WTC11 (cell line): ENCODE results near the gene NUP214. TPM values are rescaled to one million over a fixed set of nuclear protein-coding genes. Genes with fewer than 3 reads are reported as not detected.

Source experiments
- ATAC-seq: fragments of 200-7000 bp; cut with Tn5 transposase; 2 replicates; pipeline ENCODE4 v1.10.0; 2021; ENCODE audit warnings: mild to moderate bottlenecking, moderate library complexity
- CTCF ChIA-PET: fragments of 300-600 bp; sonication (Branson Sonifier 250); formaldehyde crosslinking; loops from one replicate; lab custom pipeline; 2021; ENCODE audit warnings: antibody characterized with exemption; lab: Charles Lee
- POLR2A ChIA-PET: fragments of 350-600 bp; sonication (Branson Sonifier 250); formaldehyde crosslinking; loops from one replicate; lab custom pipeline; 2021; ENCODE audit warnings: antibody characterized with exemption; lab: Charles Lee
- DNase-seq: peaks from one replicate; pipeline ENCODE4 v3.0.0; 2021; ENCODE audit warnings: low spot score
- H3K27ac Mint-ChIP-seq: 2 replicates; pipeline ENCODE4 v1.8.0; 2021; ENCODE audit warnings: mixed read lengths
- H3K27me3 Mint-ChIP-seq: 2 replicates; pipeline ENCODE4 v1.8.0; 2021; ENCODE audit warnings: low read depth, mild to moderate bottlenecking, moderate library complexity, mixed read lengths
- H3K36me3 Mint-ChIP-seq: 2 replicates; pipeline ENCODE4 v1.8.0; 2021; ENCODE audit warnings: mixed read lengths
- H3K4me1 Mint-ChIP-seq: 2 replicates; pipeline ENCODE4 v1.8.0; 2022; ENCODE audit warnings: mixed read lengths
- H3K4me3 Mint-ChIP-seq: 2 replicates; pipeline ENCODE4 v1.8.0; 2021; ENCODE audit warnings: mild to moderate bottlenecking, moderate library complexity, mixed read lengths
- H3K9me3 Mint-ChIP-seq: 2 replicates; pipeline ENCODE4 v1.8.0; 2021; ENCODE audit warnings: mixed read lengths
- CBFB ChIP-seq: sonication (generic); formaldehyde crosslinking; IDR thresholded peaks from 2 replicates; pipeline ENCODE4 v1.8.1; 2022; ENCODE audit warnings: mild to moderate bottlenecking, low read depth, missing genetic modification reagents
- CREM ChIP-seq: sonication (generic); formaldehyde crosslinking; IDR thresholded peaks from 2 replicates; pipeline ENCODE4 v1.8.1; 2022; ENCODE audit warnings: mild to moderate bottlenecking, missing genetic modification reagents, moderate library complexity
- KAT7 ChIP-seq: sonication (generic); formaldehyde crosslinking; IDR thresholded peaks from 2 replicates; pipeline ENCODE4 v1.8.1; 2023; ENCODE audit warnings: missing genetic modification reagents, mild to moderate bottlenecking, borderline replicate concordance
- MYBL2 ChIP-seq: sonication (generic); formaldehyde crosslinking; IDR thresholded peaks from 2 replicates; pipeline ENCODE4 v1.8.1; 2023; ENCODE audit warnings: mild to moderate bottlenecking, moderate library complexity, missing genetic modification reagents
- NFE2L1 ChIP-seq: sonication (generic); formaldehyde crosslinking; IDR thresholded peaks from 2 replicates; pipeline ENCODE4 v1.8.1; 2023; ENCODE audit warnings: missing genetic modification reagents
- RORB ChIP-seq: fragments of 250-450 bp; sonication (Bioruptor Pico); IDR thresholded peaks from 2 replicates; pipeline ENCODE4 v1.9.0; 2021; ENCODE audit warnings: mild to moderate bottlenecking
- SMAD4 ChIP-seq: sonication (generic); formaldehyde crosslinking; IDR thresholded peaks from 2 replicates; pipeline ENCODE4 v1.8.0; 2022; ENCODE audit warnings: mild to moderate bottlenecking, missing genetic modification reagents
- SOX15 ChIP-seq: fragments of 250-450 bp; sonication (Bioruptor Pico); IDR thresholded peaks from 2 replicates; pipeline ENCODE4 v1.9.0; 2021; ENCODE audit warnings: mild to moderate bottlenecking
- SP1 ChIP-seq: sonication (generic); formaldehyde crosslinking; conservative IDR thresholded peaks from 2 replicates; pipeline ENCODE4 v1.8.1; 2022; ENCODE audit warnings: missing genetic modification reagents
- TEAD1 ChIP-seq: sonication (generic); formaldehyde crosslinking; IDR thresholded peaks from 2 replicates; pipeline ENCODE4 v1.8.0; 2022; ENCODE audit warnings: mild to moderate bottlenecking, missing genetic modification reagents
- TP53 ChIP-seq: sonication (generic); formaldehyde crosslinking; IDR thresholded peaks from 2 replicates; pipeline ENCODE4 v1.8.1; 2023; ENCODE audit warnings: mild to moderate bottlenecking, missing genetic modification reagents
- ZNF138 ChIP-seq: sonication (generic); formaldehyde crosslinking; conservative IDR thresholded peaks from 2 replicates; pipeline ENCODE4 v1.8.1; 2022; ENCODE audit warnings: mild to moderate bottlenecking, moderate library complexity, missing genetic modification reagents
- ZNF219 ChIP-seq: sonication (generic); formaldehyde crosslinking; IDR thresholded peaks from 2 replicates; pipeline ENCODE4 v1.8.0; 2023; ENCODE audit warnings: missing genetic modification reagents, mild to moderate bottlenecking, borderline replicate concordance
- ZNF232 ChIP-seq: sonication (generic); formaldehyde crosslinking; IDR thresholded peaks from 2 replicates; pipeline ENCODE4 v1.8.0; 2022; ENCODE audit warnings: mild to moderate bottlenecking, missing genetic modification reagents
- total RNA-seq: library from RNA; stranded (reverse); gene quantifications from 3 replicates; pipeline ENCODE4 v1.2.3, GENCODE V29; 2021
- TF ChIP-seq, protein P1 (sequence below): sonication (generic); formaldehyde crosslinking; IDR thresholded peaks from 2 replicates; pipeline ENCODE4 v1.8.1; 2023; ENCODE audit warnings: mild to moderate bottlenecking, missing genetic modification reagents, borderline replicate concordance
- TF ChIP-seq, protein P2 (sequence below): sonication (generic); formaldehyde crosslinking; IDR thresholded peaks from 2 replicates; pipeline ENCODE4 v1.8.0; 2023; ENCODE audit warnings: missing genetic modification reagents
- TF ChIP-seq, protein P3 (sequence below): sonication (generic); formaldehyde crosslinking; conservative IDR thresholded peaks from 2 replicates; pipeline ENCODE4 v1.8.1; 2022; ENCODE audit warnings: mild to moderate bottlenecking, missing genetic modification reagents
- TF ChIP-seq, protein P4 (sequence below): fragments of 250-450 bp; sonication (Bioruptor Pico); IDR thresholded peaks from 2 replicates; pipeline ENCODE4 v1.9.0; 2021; ENCODE audit warnings: moderate library complexity, mild to moderate bottlenecking, inconsistent platforms, borderline replicate concordance

The NUP214 gene
- total RNA-seq, 1 experiment from 2014 or later = 41.8 TPM

DNA sequence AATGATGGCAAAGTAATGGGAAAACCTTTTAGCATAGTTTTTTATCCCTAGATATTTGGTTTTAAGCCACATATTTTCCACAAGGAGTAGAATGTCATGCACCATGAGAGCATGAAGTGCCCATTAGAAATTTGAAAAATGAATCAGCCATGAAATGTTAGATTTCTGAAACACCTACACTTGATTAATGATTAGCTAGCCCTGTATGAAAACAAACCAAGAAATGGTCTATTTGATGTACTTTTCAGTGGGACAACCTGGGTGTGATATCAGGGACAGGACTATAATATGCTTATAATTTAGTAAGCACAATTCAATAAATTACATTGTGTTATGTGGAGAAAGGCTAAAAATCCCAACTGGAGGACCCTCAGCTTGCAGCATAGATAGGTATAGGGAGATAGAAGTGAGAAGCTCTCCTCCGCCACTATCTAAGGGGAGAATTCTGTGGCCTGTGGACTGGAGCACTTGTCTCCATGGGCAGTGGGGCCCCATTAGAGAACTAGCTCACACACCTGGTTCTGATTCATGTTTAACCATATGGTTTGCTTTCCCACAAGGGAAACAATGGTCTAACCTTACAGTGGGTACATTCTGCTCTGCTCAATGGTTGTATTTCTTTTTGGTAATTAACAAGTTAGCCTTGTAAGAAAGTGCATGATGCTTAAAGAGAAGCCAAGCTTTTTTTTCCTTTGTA lies 35.2 kb downstream of the NUP214 start:
- peaks cover 37% of the 10 kb centered on the region for H3K36me3 Mint-ChIP-seq
- DNase-seq = no peak
- H3K27ac Mint-ChIP-seq = no peak overlapping the region
- no peaks in the 10 kb centered on the region for H3K9me3 Mint-ChIP-seq
- ATAC-seq = no peak
- TF ChIP-seq NFE2L1 (CRISPR knock-in tag) (no peak), TP53 (CRISPR knock-in tag) (no peak), ZNF138 (CRISPR knock-in tag) (no peak), RORB (CRISPR knock-in tag) (no peak), CBFB (CRISPR knock-in tag) (no peak), CREM (no peak), SP1 (CRISPR knock-in tag) (no peak)
- TF ChIP-seq, protein P1, sequence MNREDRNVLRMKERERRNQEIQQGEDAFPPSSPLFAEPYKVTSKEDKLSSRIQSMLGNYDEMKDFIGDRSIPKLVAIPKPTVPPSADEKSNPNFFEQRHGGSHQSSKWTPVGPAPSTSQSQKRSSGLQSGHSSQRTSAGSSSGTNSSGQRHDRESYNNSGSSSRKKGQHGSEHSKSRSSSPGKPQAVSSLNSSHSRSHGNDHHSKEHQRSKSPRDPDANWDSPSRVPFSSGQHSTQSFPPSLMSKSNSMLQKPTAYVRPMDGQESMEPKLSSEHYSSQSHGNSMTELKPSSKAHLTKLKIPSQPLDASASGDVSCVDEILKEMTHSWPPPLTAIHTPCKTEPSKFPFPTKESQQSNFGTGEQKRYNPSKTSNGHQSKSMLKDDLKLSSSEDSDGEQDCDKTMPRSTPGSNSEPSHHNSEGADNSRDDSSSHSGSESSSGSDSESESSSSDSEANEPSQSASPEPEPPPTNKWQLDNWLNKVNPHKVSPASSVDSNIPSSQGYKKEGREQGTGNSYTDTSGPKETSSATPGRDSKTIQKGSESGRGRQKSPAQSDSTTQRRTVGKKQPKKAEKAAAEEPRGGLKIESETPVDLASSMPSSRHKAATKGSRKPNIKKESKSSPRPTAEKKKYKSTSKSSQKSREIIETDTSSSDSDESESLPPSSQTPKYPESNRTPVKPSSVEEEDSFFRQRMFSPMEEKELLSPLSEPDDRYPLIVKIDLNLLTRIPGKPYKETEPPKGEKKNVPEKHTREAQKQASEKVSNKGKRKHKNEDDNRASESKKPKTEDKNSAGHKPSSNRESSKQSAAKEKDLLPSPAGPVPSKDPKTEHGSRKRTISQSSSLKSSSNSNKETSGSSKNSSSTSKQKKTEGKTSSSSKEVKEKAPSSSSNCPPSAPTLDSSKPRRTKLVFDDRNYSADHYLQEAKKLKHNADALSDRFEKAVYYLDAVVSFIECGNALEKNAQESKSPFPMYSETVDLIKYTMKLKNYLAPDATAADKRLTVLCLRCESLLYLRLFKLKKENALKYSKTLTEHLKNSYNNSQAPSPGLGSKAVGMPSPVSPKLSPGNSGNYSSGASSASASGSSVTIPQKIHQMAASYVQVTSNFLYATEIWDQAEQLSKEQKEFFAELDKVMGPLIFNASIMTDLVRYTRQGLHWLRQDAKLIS = no peak
- H3K4me3 Mint-ChIP-seq = no peak overlapping the region
- ChIA-PET POLR2A (no interaction called here), CTCF (interaction anchor here (2.4 kb wide), 1 partner anchor 176 kb away, joined by 13 read pairs; no protein-coding TSS in a partner anchor)
- no peaks in the 10 kb centered on the region for H3K4me1 Mint-ChIP-seq
- no peaks in the 10 kb centered on the region for H3K27me3 Mint-ChIP-seq

DNA sequence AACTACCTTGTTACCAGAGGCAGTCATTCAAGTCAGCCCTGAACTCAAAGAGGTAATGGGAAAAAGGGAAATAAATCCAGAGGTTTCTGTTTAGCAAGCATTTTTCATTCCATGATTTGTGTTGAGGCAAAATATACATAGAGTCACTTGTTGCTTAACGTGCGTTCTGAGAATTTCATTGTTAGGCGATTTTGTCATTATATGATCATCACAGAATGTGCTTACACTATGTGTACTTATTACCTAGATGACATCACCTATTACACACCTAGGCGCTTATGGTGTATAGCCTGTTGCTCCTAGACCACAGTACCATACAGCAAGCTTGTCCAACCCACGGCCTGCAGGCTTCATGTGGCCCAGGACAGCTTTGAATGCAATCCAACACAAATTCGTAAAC lies 36.2 kb downstream of the NUP214 start:
- Mint-ChIP-seq H3K4me1 (no peaks in the 10 kb centered on the region), H3K27ac (no peak overlapping the region), H3K27me3 (no peaks in the 10 kb centered on the region), H3K4me3 (no peak overlapping the region), H3K9me3 (no peaks in the 10 kb centered on the region), H3K36me3 (peaks cover 37% of the 10 kb centered on the region)
- no peak for DNase-seq
- ChIA-PET POLR2A (no interaction called here), CTCF (interaction anchor here (0.5 to 2.4 kb wide), 6 partner anchors 12 to 175 kb away, joined by 3 to 13 read pairs (median 4); no protein-coding TSS in a partner anchor)
- TF ChIP-seq, protein P2, sequence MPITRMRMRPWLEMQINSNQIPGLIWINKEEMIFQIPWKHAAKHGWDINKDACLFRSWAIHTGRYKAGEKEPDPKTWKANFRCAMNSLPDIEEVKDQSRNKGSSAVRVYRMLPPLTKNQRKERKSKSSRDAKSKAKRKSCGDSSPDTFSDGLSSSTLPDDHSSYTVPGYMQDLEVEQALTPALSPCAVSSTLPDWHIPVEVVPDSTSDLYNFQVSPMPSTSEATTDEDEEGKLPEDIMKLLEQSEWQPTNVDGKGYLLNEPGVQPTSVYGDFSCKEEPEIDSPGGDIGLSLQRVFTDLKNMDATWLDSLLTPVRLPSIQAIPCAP (CRISPR knock-in tag) = no peak
- TF ChIP-seq SOX15 (CRISPR knock-in tag) (no peak), SMAD4 (CRISPR knock-in tag) (no peak), ZNF232 (CRISPR knock-in tag) (no peak), KAT7 (no peak), TEAD1 (CRISPR knock-in tag) (no peak), MYBL2 (CRISPR knock-in tag) (no peak), ZNF219 (CRISPR knock-in tag) (no peak)
- TF ChIP-seq, protein P3, sequence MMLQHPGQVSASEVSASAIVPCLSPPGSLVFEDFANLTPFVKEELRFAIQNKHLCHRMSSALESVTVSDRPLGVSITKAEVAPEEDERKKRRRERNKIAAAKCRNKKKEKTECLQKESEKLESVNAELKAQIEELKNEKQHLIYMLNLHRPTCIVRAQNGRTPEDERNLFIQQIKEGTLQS = no peak
- TF ChIP-seq, protein P4, sequence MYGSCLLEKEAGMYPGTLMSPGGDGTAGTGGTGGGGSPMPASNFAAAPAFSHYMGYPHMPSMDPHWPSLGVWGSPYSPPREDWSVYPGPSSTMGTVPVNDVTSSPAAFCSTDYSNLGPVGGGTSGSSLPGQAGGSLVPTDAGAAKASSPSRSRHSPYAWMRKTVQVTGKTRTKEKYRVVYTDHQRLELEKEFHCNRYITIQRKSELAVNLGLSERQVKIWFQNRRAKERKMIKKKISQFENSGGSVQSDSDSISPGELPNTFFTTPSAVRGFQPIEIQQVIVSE (CRISPR knock-in tag) = no peak
- TF ChIP-seq, protein P1 = no peak
- no peak for ATAC-seq
